HEK293 (cell line): ENCODE measurements around the gene CRAT.

Source experiments
- CTCF ChIA-PET: fragments of 350-600 bp; formaldehyde crosslinking; extraction: SDS; loops from one replicate; lab custom pipeline; 2021; ENCODE audit warnings: antibody characterized with exemption; lab: Yijun Ruan, JAX
- POLR2A ChIA-PET: fragments of 300-600 bp; formaldehyde crosslinking; extraction: SDS; loops from one replicate; lab custom pipeline; 2020; ENCODE audit warnings: antibody characterized with exemption, inconsistent platforms; lab: Yijun Ruan, JAX
- H3K27ac ChIP-seq: fragments of 200-500 bp; sonication (Bioruptor generic); 2 replicates; pipeline ENCODE4 v1.5.1; 2014; ENCODE audit warnings: low read depth, low read length, control low read depth, inconsistent platforms; ENCODE audit errors: extremely low read depth
- H3K36me3 ChIP-seq, 2 experiments: fragments of 200-500 bp in 1 of 2; sonication (Bioruptor generic) in 1 of 2; 1 replicate in 1 of 2; 2 replicates in 1 of 2; pipeline ENCODE4 v1.5.1; 2014 to 2017; ENCODE audit warnings: inconsistent platforms in 2 of 2, low read length in 2 of 2; ENCODE audit not compliant: control insufficient read depth in 2 of 2, insufficient read depth in 1 of 2
- H3K4me1 ChIP-seq: fragments of 200-500 bp; sonication (Bioruptor generic); 2 replicates; pipeline ENCODE4 v1.5.1; 2014; ENCODE audit warnings: mild to moderate bottlenecking, low read length, inconsistent platforms; ENCODE audit not compliant: control insufficient read depth, insufficient read depth
- H3K4me3 ChIP-seq: 2 replicates; pipeline ENCODE4 v1.5.1; 2011; ENCODE audit warnings: low read depth, mild to moderate bottlenecking, control low read depth, low read length, moderate library complexity
- H3K9me3 ChIP-seq: fragments of 200-500 bp; sonication (Bioruptor generic); 2 replicates; pipeline ENCODE4 v1.5.1; 2014; ENCODE audit warnings: low read depth, low read length, inconsistent platforms; ENCODE audit not compliant: control insufficient read depth, insufficient read depth
- EGR2 ChIP-seq: fragments of 450-650 bp; formaldehyde crosslinking; IDR thresholded peaks from 2 replicates; pipeline ENCODE4 v1.5.1; 2016; ENCODE audit warnings: low read depth, missing biosample characterization, missing genetic modification characterization
- KLF9 ChIP-seq: fragments of 450-650 bp; formaldehyde crosslinking; IDR thresholded peaks from 2 replicates; pipeline ENCODE4 v1.5.1; 2016; ENCODE audit warnings: missing biosample characterization, missing genetic modification characterization, low read depth
- WT1 ChIP-seq: fragments of 450-650 bp; formaldehyde crosslinking; IDR thresholded peaks from 2 replicates; pipeline ENCODE4 v1.5.1; 2016; ENCODE audit warnings: missing biosample characterization, missing genetic modification characterization
- ZBTB21 ChIP-seq: fragments of 450-650 bp; formaldehyde crosslinking; IDR thresholded peaks from 2 replicates; pipeline ENCODE4 v1.5.1; 2017; ENCODE audit warnings: missing biosample characterization, missing genetic modification characterization
- ZIC2 ChIP-seq: fragments of 450-650 bp; formaldehyde crosslinking; IDR thresholded peaks from 2 replicates; pipeline ENCODE4 v1.5.1; 2016; ENCODE audit warnings: missing biosample characterization, missing genetic modification characterization
- ZNF239 ChIP-seq: fragments of 450-650 bp; formaldehyde crosslinking; IDR thresholded peaks from 2 replicates; pipeline ENCODE4 v1.5.1; 2016; ENCODE audit warnings: missing biosample characterization, missing genetic modification characterization
- ZNF521 ChIP-seq: fragments of 450-650 bp; formaldehyde crosslinking; IDR thresholded peaks from 2 replicates; pipeline ENCODE4 v1.5.1; 2017; ENCODE audit warnings: missing biosample characterization, mild to moderate bottlenecking, missing genetic modification characterization
- ZNF626 ChIP-seq: fragments of 450-650 bp; sonication (Bioruptor Pico); formaldehyde crosslinking; IDR thresholded peaks from 2 replicates; pipeline ENCODE4 v1.5.1; 2018; ENCODE audit warnings: missing biosample characterization, missing genetic modification characterization, inconsistent platforms
- ZNF792 ChIP-seq: fragments of 450-650 bp; formaldehyde crosslinking; IDR thresholded peaks from 2 replicates; pipeline ENCODE4 v1.5.1; 2016; ENCODE audit warnings: missing biosample characterization, missing genetic modification characterization
- ZNF843 ChIP-seq: fragments of 450-650 bp; formaldehyde crosslinking; IDR thresholded peaks from 2 replicates; pipeline ENCODE4 v1.5.1; 2016; ENCODE audit warnings: missing biosample characterization, missing genetic modification characterization
- TF ChIP-seq, protein P1 (sequence below): fragments of 450-650 bp; formaldehyde crosslinking; IDR thresholded peaks from 2 replicates; pipeline ENCODE4 v1.5.1; 2016; ENCODE audit warnings: missing biosample characterization, missing genetic modification characterization
- TF ChIP-seq, protein P2 (sequence below): fragments of 450-650 bp; IDR thresholded peaks from 2 replicates; pipeline ENCODE4 v1.5.1; 2018; ENCODE audit warnings: missing biosample characterization, missing genetic modification characterization
- TF ChIP-seq, protein P3 (sequence below): fragments of 450-650 bp; formaldehyde crosslinking; IDR thresholded peaks from 2 replicates; pipeline ENCODE4 v1.5.1; 2017; ENCODE audit warnings: missing biosample characterization, missing genetic modification characterization
- TF ChIP-seq, protein P4 (sequence below): sonication (generic); formaldehyde crosslinking; IDR thresholded peaks from 2 replicates; pipeline ENCODE4 v1.8.1; 2022; ENCODE audit warnings: mild to moderate bottlenecking, moderate library complexity, missing genetic modification reagents
- TF ChIP-seq, protein P5 (sequence below): fragments of 450-650 bp; IDR thresholded peaks from 2 replicates; pipeline ENCODE4 v1.5.1; 2018; ENCODE audit warnings: missing biosample characterization, mild to moderate bottlenecking, missing genetic modification characterization
- TF ChIP-seq, protein P6 (sequence below): fragments of 450-650 bp; formaldehyde crosslinking; optimal IDR thresholded peaks from 2 replicates; pipeline ENCODE3; 2016; ENCODE audit warnings: missing biosample characterization, mild to moderate bottlenecking, missing genetic modification characterization
- TF ChIP-seq, protein P7 (sequence below): fragments of 450-650 bp; formaldehyde crosslinking; IDR thresholded peaks from 2 replicates; pipeline ENCODE4; 2016; ENCODE audit warnings: missing biosample characterization, missing genetic modification characterization
- TF ChIP-seq, protein P8 (sequence below): fragments of 450-650 bp; formaldehyde crosslinking; IDR thresholded peaks from 2 replicates; pipeline ENCODE4 v1.5.1; 2016; ENCODE audit warnings: missing biosample characterization, missing genetic modification characterization

The CRAT gene

DNA sequence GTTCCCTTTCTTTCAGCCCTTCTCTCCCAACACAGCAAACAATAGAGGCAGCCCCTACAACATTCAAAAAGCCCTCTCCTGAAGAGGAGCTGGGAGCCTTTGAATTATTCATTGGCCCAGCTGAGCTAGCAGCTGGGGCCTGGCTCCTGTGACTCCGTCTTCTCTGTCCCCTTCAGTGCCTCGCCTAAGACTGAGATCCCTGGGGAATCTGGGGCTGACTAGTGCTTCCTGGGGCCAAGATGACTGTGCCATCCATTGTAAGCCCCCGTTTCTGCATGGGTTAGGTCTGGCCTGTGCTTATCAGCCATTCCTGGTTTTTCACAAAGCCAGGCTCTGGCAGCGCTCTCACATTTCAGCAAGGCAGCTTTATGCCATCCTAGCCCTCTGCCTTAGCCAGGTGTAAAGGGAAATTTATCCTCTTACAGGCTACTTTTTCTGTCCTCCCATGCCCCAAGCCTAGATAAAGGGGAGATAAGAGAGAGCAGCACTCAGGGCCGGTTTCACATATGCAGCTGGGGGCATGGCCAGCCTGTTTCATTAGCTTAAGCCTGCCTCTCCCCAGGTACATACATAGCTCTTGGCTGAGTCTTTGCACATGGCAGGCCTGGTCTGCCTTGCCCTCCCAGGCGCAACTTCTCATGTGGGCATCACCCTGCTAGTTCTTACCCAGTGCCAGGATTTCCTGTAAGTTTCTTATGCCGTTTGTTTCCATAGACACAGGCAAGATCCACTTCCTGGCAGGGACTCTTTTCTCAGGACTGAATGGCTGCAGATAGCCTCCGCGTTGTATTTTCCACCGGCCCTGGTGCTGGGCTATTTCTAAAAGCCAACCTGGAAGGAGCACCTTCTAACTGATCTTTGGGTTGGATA is 16.4 kb upstream of the CRAT start (continued):
- TF ChIP-seq, protein P1, sequence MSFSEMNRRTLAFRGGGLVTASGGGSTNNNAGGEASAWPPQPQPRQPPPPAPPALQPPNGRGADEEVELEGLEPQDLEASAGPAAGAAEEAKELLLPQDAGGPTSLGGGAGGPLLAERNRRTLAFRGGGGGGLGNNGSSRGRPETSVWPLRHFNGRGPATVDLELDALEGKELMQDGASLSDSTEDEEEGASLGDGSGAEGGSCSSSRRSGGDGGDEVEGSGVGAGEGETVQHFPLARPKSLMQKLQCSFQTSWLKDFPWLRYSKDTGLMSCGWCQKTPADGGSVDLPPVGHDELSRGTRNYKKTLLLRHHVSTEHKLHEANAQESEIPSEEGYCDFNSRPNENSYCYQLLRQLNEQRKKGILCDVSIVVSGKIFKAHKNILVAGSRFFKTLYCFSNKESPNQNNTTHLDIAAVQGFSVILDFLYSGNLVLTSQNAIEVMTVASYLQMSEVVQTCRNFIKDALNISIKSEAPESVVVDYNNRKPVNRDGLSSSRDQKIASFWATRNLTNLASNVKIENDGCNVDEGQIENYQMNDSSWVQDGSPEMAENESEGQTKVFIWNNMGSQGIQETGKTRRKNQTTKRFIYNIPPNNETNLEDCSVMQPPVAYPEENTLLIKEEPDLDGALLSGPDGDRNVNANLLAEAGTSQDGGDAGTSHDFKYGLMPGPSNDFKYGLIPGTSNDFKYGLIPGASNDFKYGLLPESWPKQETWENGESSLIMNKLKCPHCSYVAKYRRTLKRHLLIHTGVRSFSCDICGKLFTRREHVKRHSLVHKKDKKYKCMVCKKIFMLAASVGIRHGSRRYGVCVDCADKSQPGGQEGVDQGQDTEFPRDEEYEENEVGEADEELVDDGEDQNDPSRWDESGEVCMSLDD (tag by site-specific recombination) = no peak
- TF ChIP-seq ZIC2 (tag by site-specific recombination) = peak; percentile 50; the same call in 1 of the 2 replicates

DNA sequence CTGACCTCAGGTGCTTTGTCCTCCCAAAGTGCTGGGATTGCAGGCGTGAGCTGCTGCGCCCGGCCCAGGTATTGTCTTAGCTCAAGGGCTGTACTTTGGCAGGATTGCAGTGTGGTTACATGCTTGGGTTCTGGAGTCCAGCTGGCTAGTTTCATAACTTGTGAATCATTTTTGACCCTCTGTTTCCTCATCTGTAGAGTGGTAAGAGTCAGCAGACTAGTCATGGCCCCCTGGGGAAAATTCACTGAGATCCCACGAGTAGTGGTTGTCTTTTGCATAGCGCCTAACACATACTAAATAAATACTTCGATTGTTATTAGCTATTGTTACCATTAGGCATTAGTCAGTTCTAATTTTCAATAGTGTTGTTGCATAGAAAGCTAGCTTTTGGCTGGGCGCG is 14.9 kb upstream of the CRAT start:
- no peaks in the 10 kb centered on the region for H3K4me1 ChIP-seq
- H3K36me3 ChIP-seq = peaks cover 4 to 76% of the 10 kb centered on the region in 2 experiments; a peak in 2 of 3 replicates
- H3K4me3 ChIP-seq = no peak overlapping the region
- TF ChIP-seq ZNF626 (tag by site-specific recombination) (no peak), EGR2 (tag by site-specific recombination) (no peak), ZNF792 (no peak), ZNF239 (no peak), ZNF521 (tag by site-specific recombination) (no peak), KLF9 (tag by site-specific recombination) (no peak), ZNF843 (tag by site-specific recombination) (no peak), WT1 (tag by site-specific recombination) (no peak), ZBTB21 (tag by site-specific recombination) (no peak)
- TF ChIP-seq, protein P2, sequence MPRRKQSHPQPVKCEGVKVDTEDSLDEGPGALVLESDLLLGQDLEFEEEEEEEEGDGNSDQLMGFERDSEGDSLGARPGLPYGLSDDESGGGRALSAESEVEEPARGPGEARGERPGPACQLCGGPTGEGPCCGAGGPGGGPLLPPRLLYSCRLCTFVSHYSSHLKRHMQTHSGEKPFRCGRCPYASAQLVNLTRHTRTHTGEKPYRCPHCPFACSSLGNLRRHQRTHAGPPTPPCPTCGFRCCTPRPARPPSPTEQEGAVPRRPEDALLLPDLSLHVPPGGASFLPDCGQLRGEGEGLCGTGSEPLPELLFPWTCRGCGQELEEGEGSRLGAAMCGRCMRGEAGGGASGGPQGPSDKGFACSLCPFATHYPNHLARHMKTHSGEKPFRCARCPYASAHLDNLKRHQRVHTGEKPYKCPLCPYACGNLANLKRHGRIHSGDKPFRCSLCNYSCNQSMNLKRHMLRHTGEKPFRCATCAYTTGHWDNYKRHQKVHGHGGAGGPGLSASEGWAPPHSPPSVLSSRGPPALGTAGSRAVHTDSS (tag by site-specific recombination) = no peak
- TF ChIP-seq, protein P3, sequence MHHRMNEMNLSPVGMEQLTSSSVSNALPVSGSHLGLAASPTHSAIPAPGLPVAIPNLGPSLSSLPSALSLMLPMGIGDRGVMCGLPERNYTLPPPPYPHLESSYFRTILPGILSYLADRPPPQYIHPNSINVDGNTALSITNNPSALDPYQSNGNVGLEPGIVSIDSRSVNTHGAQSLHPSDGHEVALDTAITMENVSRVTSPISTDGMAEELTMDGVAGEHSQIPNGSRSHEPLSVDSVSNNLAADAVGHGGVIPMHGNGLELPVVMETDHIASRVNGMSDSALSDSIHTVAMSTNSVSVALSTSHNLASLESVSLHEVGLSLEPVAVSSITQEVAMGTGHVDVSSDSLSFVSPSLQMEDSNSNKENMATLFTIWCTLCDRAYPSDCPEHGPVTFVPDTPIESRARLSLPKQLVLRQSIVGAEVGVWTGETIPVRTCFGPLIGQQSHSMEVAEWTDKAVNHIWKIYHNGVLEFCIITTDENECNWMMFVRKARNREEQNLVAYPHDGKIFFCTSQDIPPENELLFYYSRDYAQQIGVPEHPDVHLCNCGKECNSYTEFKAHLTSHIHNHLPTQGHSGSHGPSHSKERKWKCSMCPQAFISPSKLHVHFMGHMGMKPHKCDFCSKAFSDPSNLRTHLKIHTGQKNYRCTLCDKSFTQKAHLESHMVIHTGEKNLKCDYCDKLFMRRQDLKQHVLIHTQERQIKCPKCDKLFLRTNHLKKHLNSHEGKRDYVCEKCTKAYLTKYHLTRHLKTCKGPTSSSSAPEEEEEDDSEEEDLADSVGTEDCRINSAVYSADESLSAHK (tag by site-specific recombination) = no peak
- TF ChIP-seq, protein P4, sequence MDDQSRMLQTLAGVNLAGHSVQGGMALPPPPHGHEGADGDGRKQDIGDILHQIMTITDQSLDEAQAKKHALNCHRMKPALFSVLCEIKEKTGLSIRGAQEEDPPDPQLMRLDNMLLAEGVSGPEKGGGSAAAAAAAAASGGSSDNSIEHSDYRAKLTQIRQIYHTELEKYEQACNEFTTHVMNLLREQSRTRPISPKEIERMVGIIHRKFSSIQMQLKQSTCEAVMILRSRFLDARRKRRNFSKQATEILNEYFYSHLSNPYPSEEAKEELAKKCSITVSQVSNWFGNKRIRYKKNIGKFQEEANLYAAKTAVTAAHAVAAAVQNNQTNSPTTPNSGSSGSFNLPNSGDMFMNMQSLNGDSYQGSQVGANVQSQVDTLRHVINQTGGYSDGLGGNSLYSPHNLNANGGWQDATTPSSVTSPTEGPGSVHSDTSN = no peak
- TF ChIP-seq, protein P5, sequence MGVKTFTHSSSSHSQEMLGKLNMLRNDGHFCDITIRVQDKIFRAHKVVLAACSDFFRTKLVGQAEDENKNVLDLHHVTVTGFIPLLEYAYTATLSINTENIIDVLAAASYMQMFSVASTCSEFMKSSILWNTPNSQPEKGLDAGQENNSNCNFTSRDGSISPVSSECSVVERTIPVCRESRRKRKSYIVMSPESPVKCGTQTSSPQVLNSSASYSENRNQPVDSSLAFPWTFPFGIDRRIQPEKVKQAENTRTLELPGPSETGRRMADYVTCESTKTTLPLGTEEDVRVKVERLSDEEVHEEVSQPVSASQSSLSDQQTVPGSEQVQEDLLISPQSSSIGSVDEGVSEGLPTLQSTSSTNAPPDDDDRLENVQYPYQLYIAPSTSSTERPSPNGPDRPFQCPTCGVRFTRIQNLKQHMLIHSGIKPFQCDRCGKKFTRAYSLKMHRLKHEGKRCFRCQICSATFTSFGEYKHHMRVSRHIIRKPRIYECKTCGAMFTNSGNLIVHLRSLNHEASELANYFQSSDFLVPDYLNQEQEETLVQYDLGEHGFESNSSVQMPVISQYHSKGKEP (tag by site-specific recombination) = no peak
- TF ChIP-seq, protein P6, sequence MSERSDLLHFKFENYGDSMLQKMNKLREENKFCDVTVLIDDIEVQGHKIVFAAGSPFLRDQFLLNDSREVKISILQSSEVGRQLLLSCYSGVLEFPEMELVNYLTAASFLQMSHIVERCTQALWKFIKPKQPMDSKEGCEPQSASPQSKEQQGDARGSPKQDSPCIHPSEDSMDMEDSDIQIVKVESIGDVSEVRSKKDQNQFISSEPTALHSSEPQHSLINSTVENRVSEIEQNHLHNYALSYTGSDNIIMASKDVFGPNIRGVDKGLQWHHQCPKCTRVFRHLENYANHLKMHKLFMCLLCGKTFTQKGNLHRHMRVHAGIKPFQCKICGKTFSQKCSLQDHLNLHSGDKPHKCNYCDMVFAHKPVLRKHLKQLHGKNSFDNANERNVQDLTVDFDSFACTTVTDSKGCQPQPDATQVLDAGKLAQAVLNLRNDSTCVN (tag by site-specific recombination) = no peak
- TF ChIP-seq, protein P7, sequence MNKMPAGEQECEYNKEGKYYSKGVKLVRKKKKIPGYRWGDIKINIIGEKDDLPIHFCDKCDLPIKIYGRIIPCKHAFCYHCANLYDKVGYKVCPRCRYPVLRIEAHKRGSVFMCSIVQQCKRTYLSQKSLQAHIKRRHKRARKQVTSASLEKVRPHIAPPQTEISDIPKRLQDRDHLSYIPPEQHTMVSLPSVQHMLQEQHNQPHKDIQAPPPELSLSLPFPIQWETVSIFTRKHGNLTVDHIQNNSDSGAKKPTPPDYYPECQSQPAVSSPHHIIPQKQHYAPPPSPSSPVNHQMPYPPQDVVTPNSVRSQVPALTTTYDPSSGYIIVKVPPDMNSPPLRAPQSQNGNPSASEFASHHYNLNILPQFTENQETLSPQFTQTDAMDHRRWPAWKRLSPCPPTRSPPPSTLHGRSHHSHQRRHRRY (tag by site-specific recombination) = no peak
- TF ChIP-seq, protein P8, sequence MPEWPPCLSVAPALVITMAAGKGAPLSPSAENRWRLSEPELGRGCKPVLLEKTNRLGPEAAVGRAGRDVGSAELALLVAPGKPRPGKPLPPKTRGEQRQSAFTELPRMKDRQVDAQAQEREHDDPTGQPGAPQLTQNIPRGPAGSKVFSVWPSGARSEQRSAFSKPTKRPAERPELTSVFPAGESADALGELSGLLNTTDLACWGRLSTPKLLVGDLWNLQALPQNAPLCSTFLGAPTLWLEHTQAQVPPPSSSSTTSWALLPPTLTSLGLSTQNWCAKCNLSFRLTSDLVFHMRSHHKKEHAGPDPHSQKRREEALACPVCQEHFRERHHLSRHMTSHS = no peak
- TF ChIP-seq, all 188 proteins: peak for 0
- no peaks in the 10 kb centered on the region for H3K9me3 ChIP-seq
- H3K27ac ChIP-seq = no peak overlapping the region
- CTCF ChIA-PET = interaction anchor here (0.6 to 23.6 kb wide), 8 partner anchors 13 to 658 kb away, joined by 3 to 507 read pairs (median 3); partner anchors contain the start of genes C9orf50 and NTMT1
- POLR2A ChIA-PET = no interaction called here
